ENCODE measurements around the gene GMPR2.
A peak's percentile ranks its signal among the peaks of the same experiment; 100 is the strongest.
"Not testable (repeated sequence)": the region's sequence is repeated elsewhere in the genome, so short reads cannot be mapped to it uniquely, and the experiment has no call there.

The GMPR2 gene

GRCh38 chr14:24231263-24232120 lies 1.2 kb upstream of the GMPR2 start:
- peak in 2 of 5 experiments; percentile 34 to 53 for DNase-seq

GRCh38 chr14:24232121-24232644 lies 546 bp upstream of the GMPR2 start, which contains the start of gene NEDD8:
TSS of gene NEDD8 (minus strand) at chr14:24232367. CDS start at chr14:24232267, 100 bp downstream.
- peak; percentile 61 to 97 (median 87) for DNase-seq

- DNase-seq = peak in 1 of 5 experiments; percentile 77
These were observed 773 bp downstream of the GMPR2 start for GRCh38 chr14:24233538-24233866.

GRCh38 chr14:24234095-24235005 lies 1.6 kb downstream of the GMPR2 start:
- DNase-seq = peak in 1 of 5 experiments; percentile 94

GRCh38 chr14:24235804-24236688 lies 3.3 kb downstream of the GMPR2 start:
- DNase-seq = no peak

GRCh38 chr14:24236689-24237462 lies 4.1 kb downstream of the GMPR2 start:
- no peak for DNase-seq

- DNase-seq = no peak
These were observed 4.8 kb downstream of the GMPR2 start for GRCh38 chr14:24237463-24237955.

GRCh38 chr14:24238123-24238522 lies 5.4 kb downstream of the GMPR2 start:
- DNase-seq = no peak

GRCh38 chr14:24238527-24239037 lies 5.9 kb downstream of the GMPR2 start:
- DNase-seq = no peak

GRCh38 chr14:24240110-24240918 lies 7.6 kb downstream of the GMPR2 start:
- DNase-seq = no peak

- peak; percentile 86 to 95 (median 94) for DNase-seq
These were observed 9.2 kb downstream of the GMPR2 start for GRCh38 chr14:24241829-24242443.

- DNase-seq = no peak
These were observed 10.7 kb downstream of the GMPR2 start for GRCh38 chr14:24243336-24243836.

GRCh38 chr14:24245350-24245749 lies 12.6 kb downstream of the GMPR2 start:
- DNase-seq = not testable (repeated sequence)

- peak in 2 of 5 experiments; percentile 15 to 86 for DNase-seq
These were observed 14.1 kb downstream of the GMPR2 start for GRCh38 chr14:24246765-24247212.

- DNase-seq = peak in 1 of 5 experiments; percentile 60
These were observed 14.7 kb downstream of the GMPR2 start for GRCh38 chr14:24247422-24247821.

GRCh38 chr14:24249230-24250021 lies 16.7 kb downstream of the GMPR2 start:
- DNase-seq = no peak

GRCh38 chr14:24250354-24250753 lies 17.6 kb downstream of the GMPR2 start:
- no peak for DNase-seq

GRCh38 chr14:24251880-24252288 lies 19.2 kb downstream of the GMPR2 start:
- DNase-seq = no peak

All from T-helper 2 cell (primary cell).